Measurements from ENCODE around the gene NDRG4.

The NDRG4 gene

GRCh38 chr16:58543685-58544084 lies 43.7 kb downstream of the NDRG4 start:
- DNase-seq (ENCODE audit: low read depth), result no peak

GRCh38 chr16:58548378-58548777 lies 48.4 kb downstream of the NDRG4 start:
- DNase-seq (ENCODE audit: low read depth), result no peak

GRCh38 chr16:58551496-58551895 lies 51.6 kb downstream of the NDRG4 start:
- DNase-seq (ENCODE audit: low read depth), result no peak

- DNase-seq (ENCODE audit: low read depth), result no peak
These were observed 56.7 kb downstream of the NDRG4 start for GRCh38 chr16:58556678-58557077.
